Measurements from ENCODE around the gene GPC6.
"Not testable (repeated sequence)": the region's sequence is repeated elsewhere in the genome, so short reads cannot be mapped to it uniquely, and the experiment has no call there.

Gene GPC6

DNA sequence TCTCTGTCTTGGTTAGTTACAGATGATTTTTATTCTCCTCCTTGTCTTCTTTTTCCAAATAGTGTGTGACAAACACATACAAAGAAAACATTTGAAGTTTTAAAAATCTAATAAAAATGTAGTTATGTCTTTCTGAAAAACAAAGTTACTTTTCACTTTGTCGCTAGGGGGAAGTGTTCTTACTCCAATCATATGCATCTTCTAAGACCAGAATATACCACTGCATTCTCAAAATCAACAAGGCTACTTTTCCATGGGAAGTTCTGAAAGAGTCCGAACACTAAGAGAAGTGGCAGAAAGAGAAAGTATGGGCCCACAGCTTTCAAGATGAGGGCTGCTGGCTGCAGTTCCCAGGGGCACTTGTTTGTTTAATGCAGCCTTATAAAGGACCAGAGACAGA, 1043.9 kb downstream of the GPC6 start:
- DNase-seq = no peak

DNA sequence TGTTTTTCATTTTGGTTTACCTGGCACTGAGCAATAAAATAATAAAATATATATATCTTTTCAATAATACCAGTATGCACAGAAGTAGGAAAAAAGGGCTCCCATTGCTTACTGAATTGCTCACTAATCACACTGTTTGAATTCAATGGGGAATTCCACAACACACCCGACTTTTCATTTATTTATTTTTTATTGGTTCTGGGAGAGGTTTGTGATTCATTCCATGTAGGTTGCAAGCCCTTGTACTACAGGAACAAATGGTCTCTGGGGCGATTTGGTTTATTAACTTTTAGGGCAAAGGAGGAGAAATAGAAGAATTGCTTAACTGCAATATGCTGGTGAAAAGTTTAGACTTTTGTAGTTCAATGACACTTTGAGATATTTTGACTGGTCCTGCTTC, 1045.4 kb downstream of the GPC6 start:
- no peak for DNase-seq

DNA sequence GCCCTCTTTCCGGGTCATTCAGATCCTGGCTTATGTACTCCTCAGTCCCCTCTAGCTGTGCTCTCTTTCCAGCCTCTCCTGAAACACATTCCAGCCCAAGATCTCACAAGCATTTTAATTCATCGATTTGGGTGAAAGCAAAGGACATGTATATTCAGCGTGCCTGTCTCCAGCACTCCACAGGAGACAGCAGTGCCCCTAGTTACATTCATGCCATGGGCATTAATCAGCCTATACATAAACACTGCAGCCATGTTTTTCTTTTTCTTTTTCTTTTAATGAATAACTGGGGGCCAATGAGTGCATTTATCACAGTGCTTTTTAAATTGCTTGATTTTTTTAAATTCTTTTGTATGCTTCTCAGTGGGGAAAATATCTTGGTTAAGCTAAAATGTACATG, 1053.7 kb downstream of the GPC6 start:
- DNase-seq = peak; percentile 26

DNA sequence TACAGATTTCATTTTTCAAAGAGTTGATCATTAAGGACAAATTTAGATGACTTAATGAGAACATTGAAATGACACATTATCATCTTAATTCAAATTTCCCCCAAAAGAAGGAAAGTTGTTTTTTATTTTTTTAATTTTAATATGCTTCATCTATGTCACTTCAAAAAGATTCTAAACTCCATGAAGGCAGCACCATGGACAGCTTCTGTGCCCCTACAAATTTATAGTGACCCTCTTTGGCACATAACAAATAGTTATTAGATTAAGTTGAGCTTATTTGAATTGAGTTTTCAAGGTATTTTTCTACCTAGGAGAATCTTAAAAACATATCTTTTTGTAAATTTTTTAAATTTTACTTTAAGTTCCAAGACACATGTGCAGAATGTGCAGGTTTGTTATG, 1054.2 kb downstream of the GPC6 start:
- DNase-seq = no peak

DNA sequence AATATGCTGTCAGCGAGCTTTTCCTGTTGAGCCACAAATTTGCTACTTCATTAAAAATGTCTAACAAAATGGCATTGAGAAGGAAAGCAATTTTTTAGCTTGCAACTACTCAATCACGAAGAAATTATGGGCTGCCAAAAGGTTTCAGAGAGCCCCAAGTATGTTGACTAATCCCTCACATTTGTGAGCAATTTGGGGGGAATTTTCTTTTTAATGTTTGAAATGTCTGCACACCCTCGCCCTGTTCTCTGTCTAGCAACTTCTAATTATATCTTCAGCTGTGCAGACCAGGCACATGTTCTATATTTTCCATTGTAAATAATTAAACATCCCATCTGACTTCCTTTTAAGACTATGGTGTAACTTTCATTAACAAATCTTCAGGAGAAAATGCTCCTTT, 1060.0 kb downstream of the GPC6 start:
- no peak for DNase-seq

DNA sequence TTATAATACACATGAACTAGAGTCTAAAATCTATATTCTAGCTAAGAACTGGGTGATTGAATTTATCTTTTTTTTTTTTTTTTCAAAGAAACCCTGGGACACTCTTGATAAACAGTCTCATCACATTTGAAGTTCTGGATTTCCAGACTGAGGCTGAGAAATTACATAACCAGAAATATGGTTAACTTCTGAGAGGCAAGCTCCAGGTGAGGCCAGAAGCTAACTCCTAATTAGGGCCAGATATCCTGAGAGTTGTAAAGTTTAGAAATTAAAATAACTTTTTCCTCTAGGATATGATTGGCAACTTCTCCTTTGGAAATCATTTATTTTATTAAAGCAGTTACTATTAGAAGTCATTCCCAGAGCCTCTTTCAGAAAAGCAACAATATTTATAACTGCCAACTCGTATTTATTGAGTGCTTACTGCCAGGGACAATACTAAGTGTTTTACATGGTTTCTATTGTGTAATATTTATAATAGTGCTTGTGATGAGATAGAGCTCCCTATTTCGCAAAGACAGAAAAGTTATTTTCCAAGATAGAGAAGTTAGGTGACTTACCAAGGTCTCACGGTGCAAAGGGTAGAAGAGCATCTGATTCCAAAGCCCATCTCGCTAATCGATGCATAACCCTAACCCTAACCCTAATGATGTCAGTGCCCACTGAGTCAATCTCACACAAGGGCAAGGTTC, 1065.2 kb downstream of the GPC6 start:
- DNase-seq = no peak

DNA sequence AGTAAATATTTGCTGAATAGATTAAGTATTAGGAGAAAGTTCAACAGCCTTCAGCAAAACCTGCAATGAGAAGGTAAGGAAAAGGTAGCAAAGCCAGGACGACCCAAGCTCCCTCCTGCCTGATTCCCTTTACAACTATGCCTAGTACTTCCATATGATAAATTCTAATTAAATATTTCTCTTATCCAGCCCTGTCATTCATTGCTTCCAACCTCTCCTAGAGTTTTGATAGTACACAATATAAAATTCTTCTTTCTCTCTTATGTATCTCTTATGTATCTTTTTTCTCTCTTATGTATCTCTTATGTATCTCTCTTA, 1065.7 kb downstream of the GPC6 start:
- no peak for DNase-seq

DNA sequence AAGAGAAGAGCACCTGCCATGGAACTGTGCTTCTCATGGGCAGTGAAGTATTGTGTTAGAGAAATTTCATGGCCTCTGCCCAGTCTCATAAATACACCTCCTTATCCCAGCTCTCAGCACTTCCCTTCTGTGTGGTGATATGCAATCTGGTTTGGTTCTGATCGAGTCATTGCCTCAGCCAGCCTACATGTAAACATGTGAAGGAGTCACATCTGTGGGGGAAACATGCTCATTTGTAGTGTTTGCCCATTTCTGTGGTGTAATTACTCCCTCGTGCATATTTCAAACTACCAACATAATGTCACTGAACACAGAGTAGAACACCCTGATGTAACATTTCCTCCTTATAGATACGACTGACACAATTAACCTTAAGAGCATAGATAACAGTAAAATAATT, 1069.9 kb downstream of the GPC6 start:
- DNase-seq = no peak

DNA sequence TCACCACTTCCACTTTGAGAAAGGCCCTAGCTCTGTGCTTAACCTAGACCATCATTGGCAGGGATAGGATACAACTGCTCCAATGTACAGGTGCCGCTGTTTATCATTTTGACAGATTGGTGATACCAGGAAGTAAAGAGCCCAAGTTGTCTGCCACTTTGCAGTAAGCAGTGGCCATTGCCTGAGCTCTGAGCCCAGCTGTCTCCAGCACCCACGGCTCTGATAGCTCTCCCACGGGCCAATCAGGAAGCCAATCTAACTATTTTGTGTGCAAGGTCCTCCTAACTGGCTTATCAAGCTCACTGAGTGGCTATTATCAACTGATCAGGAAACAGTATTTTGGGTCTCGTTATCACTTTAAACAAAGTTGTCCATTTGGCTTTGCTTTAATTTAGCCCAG, 1071.7 kb downstream of the GPC6 start:
- no peak for DNase-seq

DNA sequence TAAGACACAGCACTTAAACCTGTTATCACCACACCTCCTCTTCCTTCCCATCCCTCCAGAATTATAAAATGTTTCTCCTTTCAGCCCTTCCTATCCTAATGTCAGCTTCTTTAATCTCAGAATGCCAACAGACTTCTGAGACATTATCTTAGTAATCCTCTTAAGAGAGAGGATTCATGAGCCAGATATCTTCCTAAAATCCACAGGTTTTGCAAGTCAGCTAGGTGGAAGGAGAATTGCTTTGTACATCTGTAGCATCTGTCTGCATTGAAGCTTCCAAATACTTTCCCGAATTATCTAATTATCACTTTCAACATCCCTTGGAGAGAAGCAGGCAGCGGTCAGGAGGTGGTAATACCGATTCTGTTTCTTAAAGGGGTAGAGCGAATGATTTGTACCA, 1073.8 kb downstream of the GPC6 start:
- no peak for DNase-seq

DNA sequence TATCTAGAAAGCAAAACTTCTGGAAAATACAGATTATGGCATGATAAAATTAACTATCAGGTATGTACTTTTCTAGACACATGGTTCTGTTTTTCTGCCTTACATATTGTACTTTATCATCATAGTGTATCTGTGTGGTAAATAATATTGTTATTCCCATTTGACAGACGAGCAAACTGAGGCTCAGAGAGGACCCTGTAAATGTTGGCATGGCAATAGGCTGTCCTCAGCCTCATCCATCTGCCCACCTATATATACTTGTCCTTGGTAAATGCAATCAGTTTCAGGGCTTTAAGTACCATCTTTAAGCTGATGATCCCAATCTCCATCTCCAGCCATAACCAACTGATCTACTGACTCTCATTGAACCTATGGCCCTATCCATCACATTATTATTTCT, 1074.9 kb downstream of the GPC6 start:
- no peak for DNase-seq

DNA sequence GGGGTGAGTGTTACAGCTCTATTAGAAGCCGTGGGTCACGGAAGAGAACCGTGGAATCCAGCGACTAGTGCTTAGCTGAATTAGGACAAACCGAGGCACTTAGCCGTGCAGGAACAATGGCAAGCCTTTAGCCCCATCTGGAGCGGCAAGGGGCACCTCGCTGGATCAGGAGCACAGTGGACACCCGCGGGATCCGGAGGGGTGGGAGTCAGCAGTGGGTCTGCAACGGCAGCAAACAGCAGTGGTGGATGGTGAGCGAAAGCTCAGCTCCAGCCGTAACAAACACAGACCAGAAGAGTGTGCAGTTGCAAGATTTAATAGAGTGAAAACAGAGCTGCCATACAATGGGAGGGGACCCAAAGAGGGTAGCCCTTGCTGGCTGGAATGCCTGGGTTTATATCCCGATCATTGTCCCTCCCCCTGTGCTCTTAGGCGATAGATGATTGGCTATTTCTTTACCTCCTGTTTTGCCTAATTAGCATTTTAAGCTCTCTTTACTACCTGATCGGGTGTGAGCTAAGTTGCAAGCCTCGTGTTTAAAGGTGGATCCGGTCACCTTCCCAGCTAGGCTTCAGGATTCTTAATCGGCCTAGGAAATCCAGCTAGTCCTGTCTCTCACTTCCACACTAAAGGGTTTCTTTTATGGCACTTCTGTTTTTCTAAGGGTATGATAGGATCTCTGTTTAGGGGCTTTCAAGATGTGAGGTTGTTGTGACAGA, 1076.4 kb downstream of the GPC6 start:
- not testable (repeated sequence) for DNase-seq

DNA sequence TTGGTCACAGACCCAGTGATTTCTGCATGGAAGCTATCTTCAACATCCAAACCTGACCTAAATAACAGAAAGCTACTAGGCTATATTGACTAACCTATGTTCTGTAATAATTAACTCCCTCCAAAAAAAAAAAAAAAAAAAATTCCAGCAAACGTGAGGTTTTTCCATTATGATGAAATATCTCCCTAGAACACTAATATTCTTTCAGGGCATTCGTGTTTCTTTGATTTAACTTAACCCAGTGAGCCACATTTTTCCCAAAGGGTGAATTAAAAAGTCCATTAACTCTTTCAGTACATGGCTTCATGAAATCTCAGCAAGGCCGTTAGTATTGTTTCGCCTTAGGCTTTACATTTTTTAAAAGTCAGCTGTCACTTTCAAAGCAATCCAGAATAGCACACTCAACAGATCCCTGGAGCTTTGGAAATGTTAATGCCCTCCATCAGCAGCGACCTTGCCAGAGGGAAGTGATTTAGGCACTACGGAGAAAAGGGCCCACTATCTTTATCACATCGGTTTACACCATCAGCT, 1077.1 kb downstream of the GPC6 start:
- DNase-seq = no peak

DNA sequence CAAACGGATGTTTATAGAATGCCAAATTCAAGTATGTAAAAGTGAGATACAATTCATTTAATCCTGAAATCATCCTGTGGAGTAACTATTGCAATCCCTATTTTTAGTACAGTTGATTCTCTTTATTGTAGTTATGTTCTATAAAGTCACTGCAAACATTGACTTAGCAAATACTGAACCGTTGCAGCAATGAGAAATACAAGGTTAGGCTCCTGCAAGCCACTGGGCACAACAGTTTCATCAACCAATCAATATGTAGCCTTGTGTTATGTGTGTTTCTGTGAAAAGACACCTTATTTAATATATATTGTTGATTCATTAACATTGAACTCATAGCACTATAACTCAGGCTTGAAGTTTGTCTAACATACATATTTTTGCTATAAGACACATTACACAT, 1078.4 kb downstream of the GPC6 start:
- no peak for DNase-seq

DNA sequence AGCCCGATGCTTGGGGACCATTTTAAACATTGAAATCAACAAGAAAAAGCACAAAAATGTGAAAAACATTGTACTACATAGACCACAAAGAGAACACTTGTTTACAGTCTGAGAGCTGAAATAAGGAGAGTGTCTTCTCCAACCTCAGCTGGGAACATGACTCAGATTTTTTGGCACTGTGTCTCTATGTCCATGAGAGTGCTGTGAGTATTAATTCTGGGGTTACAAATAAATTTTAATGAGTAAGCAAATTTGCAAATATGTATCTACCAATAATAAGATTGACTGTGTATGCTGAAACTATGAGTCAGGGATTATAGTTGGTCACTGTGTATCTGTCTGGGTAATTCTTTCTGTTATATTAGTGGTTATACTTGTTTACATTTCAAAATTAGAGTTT, 1078.9 kb downstream of the GPC6 start:
- peak; percentile 92 for DNase-seq

DNA sequence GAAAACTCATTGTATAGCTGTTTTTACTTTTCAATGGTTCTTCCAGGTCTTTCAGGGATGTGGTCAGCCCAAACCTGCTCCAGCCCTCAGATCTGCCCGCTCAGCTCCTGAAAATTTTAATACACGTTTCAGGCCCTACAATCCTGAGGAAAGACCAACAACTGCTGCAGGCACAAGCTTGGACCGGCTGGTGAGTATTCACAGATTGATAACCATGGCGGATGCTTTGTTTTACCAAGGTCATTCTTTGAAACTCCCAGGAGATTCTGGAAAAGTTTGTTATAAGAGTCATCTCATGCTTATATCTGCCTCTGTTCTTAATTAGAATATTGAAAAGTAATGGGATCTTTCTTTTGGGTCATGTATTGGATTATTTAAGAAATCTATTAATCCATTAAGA, 1079.3 kb downstream of the GPC6 start:
- peak; percentile 30 for DNase-seq

DNA sequence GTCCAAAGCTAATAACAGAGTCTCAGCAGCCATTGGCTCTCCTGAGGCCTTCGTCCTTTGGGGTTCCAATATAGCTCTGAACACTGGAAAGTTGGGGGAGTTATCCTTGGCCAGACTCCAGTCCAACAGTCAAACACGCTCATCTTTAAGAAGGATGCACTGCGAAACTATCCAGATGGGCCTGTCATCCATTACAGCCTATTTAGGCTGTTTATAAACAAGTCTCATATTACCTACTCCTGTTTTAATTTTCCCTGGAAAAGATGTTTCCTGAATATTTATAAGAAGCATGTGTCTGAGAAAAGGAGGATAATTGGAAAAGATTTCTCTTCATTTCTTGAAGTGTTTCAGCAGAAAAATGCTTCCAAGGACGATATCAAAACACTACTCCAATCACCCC, 1082.2 kb downstream of the GPC6 start:
- no peak for DNase-seq

DNA sequence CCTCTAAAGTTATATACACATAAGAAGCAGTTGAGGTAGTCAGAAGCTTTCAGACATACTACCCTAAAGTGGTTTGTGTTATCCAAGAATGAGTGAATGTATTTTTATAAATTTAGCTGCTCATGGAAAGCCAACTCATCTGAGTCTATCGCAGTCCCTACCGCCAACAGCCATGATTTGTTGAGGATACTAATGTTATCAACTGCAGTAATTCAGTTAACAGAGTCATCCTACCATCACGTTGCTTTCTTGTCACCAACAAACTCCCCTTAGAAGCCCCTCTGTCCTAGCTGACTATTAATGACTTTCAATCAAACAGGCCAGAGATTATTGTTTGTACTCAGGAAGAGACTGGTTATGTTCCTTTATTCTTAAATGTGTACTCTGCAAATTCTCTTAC, 1083.0 kb downstream of the GPC6 start:
- no peak for DNase-seq

DNA sequence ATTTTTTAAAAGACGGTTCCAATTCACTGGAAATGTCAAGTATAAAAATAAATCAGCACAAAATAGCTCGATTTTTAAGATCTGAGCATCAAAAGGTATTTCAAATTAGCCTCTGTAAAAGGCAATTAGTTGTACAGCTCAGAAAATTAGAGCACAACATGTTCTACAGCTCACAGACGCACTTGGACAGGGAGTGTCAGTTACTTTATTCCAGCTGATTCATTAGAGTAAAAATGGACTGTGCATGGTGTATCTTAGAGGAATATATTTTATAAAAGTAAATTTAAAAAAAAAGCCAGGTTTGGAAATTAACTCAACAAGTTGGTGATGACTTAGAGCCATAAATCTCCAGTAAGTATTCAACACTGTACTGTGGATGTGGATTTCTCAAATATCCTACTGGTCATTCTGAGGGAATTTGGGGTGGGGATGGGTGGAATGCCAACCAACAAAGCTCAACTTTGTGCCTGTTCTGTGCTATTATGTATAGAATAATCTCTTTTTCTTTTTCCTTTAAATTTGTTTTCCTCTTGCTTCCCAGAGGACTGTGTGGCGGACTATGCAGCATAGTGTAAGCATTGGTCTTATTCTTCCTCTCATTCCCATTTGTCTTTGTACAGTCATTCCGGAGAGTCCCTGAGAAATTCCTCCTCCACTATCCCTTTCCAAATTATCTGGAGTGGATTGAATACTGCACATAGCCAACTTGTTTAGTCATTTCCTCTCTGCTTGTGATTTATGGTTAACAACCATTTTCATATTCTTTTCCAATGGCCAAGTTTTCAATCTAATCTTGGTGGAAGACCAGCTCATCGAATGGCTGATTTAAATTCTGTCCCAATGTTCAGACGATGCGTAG, 1083.6 kb downstream of the GPC6 start:
- peak; percentile 92 for DNase-seq

DNA sequence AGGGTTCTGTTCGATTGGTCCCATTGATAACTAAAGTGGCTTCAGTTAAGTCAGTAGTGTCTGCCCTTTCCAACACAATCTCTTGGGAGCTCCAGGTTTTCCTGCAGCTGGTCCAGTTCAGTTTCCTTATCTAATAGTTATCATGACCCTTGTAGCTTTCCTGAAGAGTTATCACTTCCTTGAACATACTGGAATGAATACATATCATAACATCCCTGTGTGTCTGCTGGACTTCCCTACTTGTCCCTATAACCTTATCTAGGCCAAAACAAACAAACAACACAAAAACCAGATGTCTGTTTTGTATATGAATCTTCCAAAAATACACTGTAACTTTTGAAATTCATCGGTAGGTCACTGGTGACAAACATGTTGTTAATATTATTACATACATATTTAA, 1085.3 kb downstream of the GPC6 start:
- no peak for DNase-seq

DNA sequence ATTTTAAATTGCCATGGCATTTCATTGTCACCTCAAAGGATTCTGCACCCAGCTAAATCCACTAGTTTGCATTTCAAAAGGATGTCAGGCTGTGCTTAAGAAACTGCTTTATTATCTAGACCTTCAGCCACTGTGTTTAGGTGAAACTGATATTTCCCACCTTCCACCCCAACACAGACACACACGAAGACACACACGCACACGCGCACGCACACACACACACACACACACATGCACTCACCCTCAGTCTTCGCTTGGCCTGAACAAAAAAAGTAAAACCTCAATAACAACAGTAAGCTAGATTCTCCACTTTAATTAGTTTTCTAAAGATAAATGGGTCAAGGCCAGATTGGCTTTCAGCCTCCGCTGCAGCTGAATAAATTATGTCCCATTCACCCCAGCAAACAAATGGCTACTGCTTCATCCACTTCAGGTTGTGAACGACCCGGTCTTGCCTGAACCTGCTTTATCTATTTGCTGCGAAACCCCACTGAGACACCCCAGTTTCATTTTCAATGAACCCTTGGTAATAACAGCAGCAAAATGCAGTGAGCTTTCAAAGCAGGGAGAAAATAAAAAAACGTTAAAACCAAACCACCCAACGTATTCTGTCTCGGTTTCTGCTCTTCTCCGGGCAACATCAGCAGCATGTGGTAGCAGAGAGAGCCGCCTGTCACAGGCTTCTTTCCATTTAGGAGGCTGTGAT, 1086.1 kb downstream of the GPC6 start:
- DNase-seq = no peak

DNA sequence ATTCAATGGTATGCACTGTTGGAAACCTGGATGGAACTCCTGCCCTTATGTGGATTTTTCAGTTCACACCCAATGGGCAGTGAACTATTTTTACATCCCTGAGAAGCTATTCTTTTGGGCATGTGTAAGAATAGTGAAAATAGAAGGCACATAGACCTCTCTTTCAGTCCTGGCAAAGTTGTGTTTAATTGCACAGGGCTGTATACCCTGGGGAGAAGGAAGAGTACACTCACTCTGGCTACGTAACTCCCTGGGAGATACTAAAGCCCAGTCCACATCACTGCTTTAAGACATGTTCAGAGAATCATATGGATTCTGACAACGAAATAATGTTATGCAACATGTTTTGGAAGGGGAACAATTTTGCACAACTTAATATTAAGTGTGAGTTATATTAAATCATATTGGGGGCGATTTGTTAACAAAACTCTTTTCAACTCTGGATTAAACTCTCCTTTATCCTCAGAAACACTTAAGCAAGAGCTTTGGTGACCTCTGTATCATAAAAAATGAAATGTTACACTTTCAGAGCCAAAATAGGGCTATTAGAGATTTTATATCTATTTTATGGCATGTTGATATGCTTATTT, 1086.8 kb downstream of the GPC6 start:
- no peak for DNase-seq

DNA sequence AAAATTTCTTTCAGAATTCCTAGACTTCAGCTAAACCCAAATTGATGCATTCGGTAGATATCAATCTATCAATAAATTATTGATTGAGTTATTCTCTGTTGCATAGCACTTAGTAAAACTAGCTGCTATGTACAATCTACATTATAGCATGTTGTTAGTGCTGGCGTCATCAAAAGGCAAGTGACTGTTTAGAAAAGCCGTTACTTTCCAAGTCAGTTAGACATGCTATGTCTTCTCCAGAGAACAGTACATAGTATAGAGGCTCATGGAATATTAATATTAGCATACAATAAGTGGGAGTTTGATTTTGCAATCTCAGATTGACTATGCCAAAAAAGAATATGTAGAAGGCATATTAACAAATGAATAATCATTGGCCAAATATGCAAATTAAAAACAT, 1087.3 kb downstream of the GPC6 start:
- DNase-seq = no peak

Measured in HCEC 1CT (cell line).